Ovary (tissue), 9 donors: ENCODE data around the gene SLC39A12. TPM values are rescaled to one million over a fixed set of nuclear protein-coding genes. Genes with fewer than 3 reads are reported as not detected.
A peak's percentile ranks its signal among the peaks of the same experiment; 100 is the strongest.

ENCODE experiments used
- DNase-seq, 5 donors: peaks; one replicate each; pipeline ENCODE4 v3.0.0-alpha.2; 2019 to 2020
- H3K27ac ChIP-seq, 2 donors: fragments of 200-600 bp; one replicate each; pipeline versions ENCODE4 v1.5.1 to v1.8.0; 2019 to 2022
- H3K27me3 ChIP-seq: fragments of 200-600 bp; one replicate; pipeline ENCODE4 v1.8.0; 2022
- H3K36me3 ChIP-seq: fragments of 200-600 bp; sonication (generic); one replicate; pipeline ENCODE4 v1.5.1; 2019
- H3K4me1 ChIP-seq: one replicate; pipeline ENCODE4 v1.8.1; 2013; ENCODE audit warnings: mild to moderate bottlenecking, moderate library complexity; ENCODE audit not compliant: insufficient read depth
- H3K4me3 ChIP-seq: fragments of 200-600 bp; sonication (generic); one replicate; pipeline ENCODE4 v1.5.1; 2017
- H3K9me3 ChIP-seq, 2 donors: fragments of 200-600 bp in 1 of 2; sonication (generic) in 1 of 2; one replicate each; pipeline versions ENCODE4 v1.5.1 to v1.8.1; 2013 to 2019; ENCODE audit warnings: mild to moderate bottlenecking in 1 of 2, moderate library complexity in 1 of 2
- CTCF ChIP-seq, 3 donors: fragments of 450-650 bp in 2 of 3; fragments of 200-600 bp in 1 of 3; IDR thresholded peaks; one replicate each; pipeline versions ENCODE4 v1.5.1 to v1.8.0; 2016 to 2022; ENCODE audit warnings: antibody characterized with exemption in 3 of 3, mild to moderate bottlenecking in 1 of 3
- EP300 ChIP-seq: sonication (generic); formaldehyde crosslinking; IDR thresholded peaks from one replicate; pipeline ENCODE4 v1.6.1; 2017; ENCODE audit warnings: antibody characterized with exemption
- POLR2A ChIP-seq: fragments of 450-650 bp; IDR thresholded peaks from one replicate; pipeline ENCODE4 v1.6.1; 2017; ENCODE audit warnings: antibody characterized with exemption, mild to moderate bottlenecking, moderate library complexity
- WGBS, 3 donors: extraction: QIAGEN DNeasy Blood & Tissue Kit in 1 of 3; methylation state at CpG; one replicate each; pipeline versions ENCODE4 v1.1.5 to v1.1.7; 2013 to 2017; 5-methylcytosine and 5-hydroxymethylcytosine counted together
- intact Hi-C, 4 donors: fragments of 100-400 bp; cut with DNase I; formaldehyde crosslinking; loops; one replicate each; pipeline versions ENCODE4 v1.11.0 to v1.15.1; 2022 to 2023
- polyA plus RNA-seq, 2 donors: library from polyadenylated mRNA; stranded (reverse); fragments of 200-250 nt in 1 of 2; fragments of 350-450 nt in 1 of 2; fragmentation: Illumina TruSeq in 1 of 2; extraction: RNeasy Lipid Tissue Mini Kit (QIAGEN cat#74804) in 1 of 2; gene quantifications; one replicate each; pipeline ENCODE4 v1.2.3, GENCODE V29; 2013 to 2014
- total RNA-seq, 7 donors: library from RNA; depleted of rRNA in 2 of 7; stranded (reverse); fragments of >200 nt in 2 of 7; fragmentation: NEBNext Ultra II Directional in 3 of 7; extraction: Animal tissue kit (Norgen Biotek cat#: 25700) in 3 of 7; gene quantifications; one replicate each; pipeline versions ENCODE4 v1.1.0 to v1.2.4, GENCODE V29; 2016 to 2023
- donor health status: DM: no; HTN: no; CAD: no; lungs with moderate emphysema.
- donor health status: DM: no; HTN: no; CAD: no.
- donor health status: Bipolar disorder and iron deficiency.
- donor health status: DM: yes; HTN: yes; CAD: no.
- donor health status: DM: no; HTN: no; CAD: no.
- donor health status: DM: yes; HTN: yes; CAD: no.

SLC39A12 gene
- total and polyA plus RNA-seq, 9 donors: 0.02 TPM; not detected in 8

- Histone ChIP-seq H3K4me1 (peaks cover 2% of the 10 kb centered on the region), H3K9me3 (no peaks in the 10 kb centered on the region), H3K27ac (no peak overlapping the region), H3K36me3 (no peaks in the 10 kb centered on the region), H3K4me3 (no peak overlapping the region), H3K27me3 (no peaks in the 10 kb centered on the region)
- WGBS, 3 donors: 68 to 76% (median 71%) methylated on average over 8 of the region's 8 CpGs
- no peak for DNase-seq
- TF ChIP-seq EP300 (no peak), CTCF (IDR thresholded peaks at IDR 0.05) (no peak), POLR2A (no peak)
- intact Hi-C loops: no loop called here
These were observed 93.4 kb downstream of the SLC39A12 start for GRCh38 chr10:18044976-18045720.

GRCh38 chr10:18056583-18056982, 104.9 kb downstream of the SLC39A12 start:
- 9 to 28% (median 26%) methylated on average over 1 of the region's 1 CpG for WGBS, 3 donors

GRCh38 chr10:18059826-18060559, 108.3 kb downstream of the SLC39A12 start:
- intact Hi-C loops: no loop called here
- 21 to 31% (median 25%) methylated on average over 19 of the region's 19 CpGs for WGBS, 3 donors
- no peaks in the 10 kb centered on the region for H3K27me3 ChIP-seq
- H3K9me3 ChIP-seq: no peaks in the 10 kb centered on the region
- peak; percentile 37 to 66 (median 53) for DNase-seq
- TF ChIP-seq CTCF (IDR thresholded peaks at IDR 0.05): no peak
- H3K4me3 ChIP-seq: no peak overlapping the region
- H3K36me3 ChIP-seq: no peaks in the 10 kb centered on the region
- H3K27ac ChIP-seq: peak overlapping the region in 1 of 2 donors; percentile 5
- H3K4me1 ChIP-seq: peaks cover 1% of the 10 kb centered on the region

More at GRCh38 chr10:18056583-18056982, 104.9 kb downstream of the SLC39A12 start:
- Histone ChIP-seq H3K4me3 (no peak overlapping the region), H3K4me1 (peaks cover 1% of the 10 kb centered on the region), H3K36me3 (no peaks in the 10 kb centered on the region), H3K27me3 (no peaks in the 10 kb centered on the region), H3K27ac (no peak overlapping the region), H3K9me3 (no peaks in the 10 kb centered on the region)
- TF ChIP-seq POLR2A (no peak), EP300 (no peak), CTCF (IDR thresholded peaks at IDR 0.05) (no peak)
- intact Hi-C loops: no loop called here
- no peak for DNase-seq

GRCh38 chr10:18066947-18067346, 115.2 kb downstream of the SLC39A12 start:
- TF ChIP-seq EP300 (no peak), POLR2A (no peak), CTCF (IDR thresholded peaks at IDR 0.05) (no peak)
- DNase-seq: no peak
- WGBS, 3 donors: 91 to 94% (median 94%) methylated on average over 4 of the region's 4 CpGs
- no peaks in the 10 kb centered on the region for H3K4me1 ChIP-seq
- no peak overlapping the region for H3K4me3 ChIP-seq
- no peaks in the 10 kb centered on the region for H3K9me3 ChIP-seq
- H3K36me3 ChIP-seq: no peaks in the 10 kb centered on the region
- H3K27me3 ChIP-seq: no peaks in the 10 kb centered on the region
- H3K27ac ChIP-seq: no peak overlapping the region
- intact Hi-C loops: no loop called here
